Measurements from ENCODE around the gene PRCC. TPM values are rescaled to one million over a fixed set of nuclear protein-coding genes. Genes with fewer than 3 reads are reported as not detected.

PRCC gene
- total and polyA plus RNA-seq, 12 donors: 32.1 to 56.9 (median 44.2) TPM

DNA sequence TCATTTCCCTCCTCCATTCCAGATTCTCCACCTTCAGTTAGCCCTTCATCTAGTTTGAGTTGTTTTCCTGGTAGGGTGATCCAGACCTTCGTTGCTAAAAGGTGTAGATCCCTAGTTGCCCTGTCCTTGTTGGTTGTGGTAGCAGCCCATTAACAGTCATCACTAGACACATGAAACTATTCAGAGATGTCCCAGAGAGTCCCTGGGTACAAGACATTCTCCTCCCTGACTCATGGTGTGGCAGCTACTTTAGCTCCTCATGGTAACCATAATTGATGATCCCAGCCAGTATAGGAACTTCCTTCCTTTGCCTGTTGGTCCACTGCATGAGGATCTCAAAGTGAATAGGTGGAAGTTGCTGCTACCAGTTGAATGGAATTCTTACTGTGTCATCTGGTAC lies 55.3 kb downstream of the PRCC start:
- Histone ChIP-seq H3K36me3 (peaks cover 0 to 3% (median 0%) of the 10 kb centered on the region in 9 donors), H3K27me3 (peaks cover 0 to 4% (median 0%) of the 10 kb centered on the region in 7 donors), H3K27ac (no peak overlapping the region), H3K4me1 (peaks cover 0 to 3% (median 0%) of the 10 kb centered on the region in 9 donors), H3K4me3 (no peak overlapping the region), H3K9me3 (no peaks in the 10 kb centered on the region)
- no peak for ATAC-seq
- 75 to 85% methylated on average over 1 of the region's 1 CpG for WGBS, 2 donors
- intact Hi-C loops (cut with DNase I): no loop called here
- no peak for DNase-seq
- TF ChIP-seq, protein P1, sequence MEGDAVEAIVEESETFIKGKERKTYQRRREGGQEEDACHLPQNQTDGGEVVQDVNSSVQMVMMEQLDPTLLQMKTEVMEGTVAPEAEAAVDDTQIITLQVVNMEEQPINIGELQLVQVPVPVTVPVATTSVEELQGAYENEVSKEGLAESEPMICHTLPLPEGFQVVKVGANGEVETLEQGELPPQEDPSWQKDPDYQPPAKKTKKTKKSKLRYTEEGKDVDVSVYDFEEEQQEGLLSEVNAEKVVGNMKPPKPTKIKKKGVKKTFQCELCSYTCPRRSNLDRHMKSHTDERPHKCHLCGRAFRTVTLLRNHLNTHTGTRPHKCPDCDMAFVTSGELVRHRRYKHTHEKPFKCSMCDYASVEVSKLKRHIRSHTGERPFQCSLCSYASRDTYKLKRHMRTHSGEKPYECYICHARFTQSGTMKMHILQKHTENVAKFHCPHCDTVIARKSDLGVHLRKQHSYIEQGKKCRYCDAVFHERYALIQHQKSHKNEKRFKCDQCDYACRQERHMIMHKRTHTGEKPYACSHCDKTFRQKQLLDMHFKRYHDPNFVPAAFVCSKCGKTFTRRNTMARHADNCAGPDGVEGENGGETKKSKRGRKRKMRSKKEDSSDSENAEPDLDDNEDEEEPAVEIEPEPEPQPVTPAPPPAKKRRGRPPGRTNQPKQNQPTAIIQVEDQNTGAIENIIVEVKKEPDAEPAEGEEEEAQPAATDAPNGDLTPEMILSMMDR (IDR thresholded peaks at IDR 0.05): no peak

DNA sequence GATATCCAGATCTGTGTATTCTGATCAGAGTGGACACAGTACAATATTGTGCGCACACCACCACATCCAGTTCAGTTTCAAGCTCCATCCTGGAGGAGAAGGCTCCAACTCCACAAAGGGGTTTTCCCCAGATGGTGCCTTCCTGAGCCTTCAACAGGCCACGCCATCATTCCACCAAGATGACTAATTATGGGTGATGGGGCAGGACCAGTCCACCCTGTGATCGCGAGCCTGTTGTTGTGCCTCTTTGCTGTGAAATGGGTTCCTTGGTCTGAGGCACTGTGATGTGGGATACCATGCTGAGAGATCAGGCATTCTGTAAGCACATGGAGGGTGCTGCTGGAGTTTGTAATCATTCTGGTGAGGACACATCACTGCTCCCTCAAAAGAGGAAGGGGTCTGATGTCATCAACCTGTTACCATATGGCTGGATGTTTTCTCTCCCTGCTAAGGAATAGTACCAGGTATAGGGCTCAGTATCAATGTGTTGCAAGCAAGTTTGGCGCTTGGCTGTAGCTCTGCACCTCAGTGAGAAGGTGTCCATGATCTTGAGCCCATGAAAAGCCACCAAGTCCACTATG lies 56.0 kb downstream of the PRCC start:
- TF ChIP-seq, protein P1 (IDR thresholded peaks at IDR 0.05): no peak
- H3K27me3 ChIP-seq: peaks cover 0 to 4% (median 0%) of the 10 kb centered on the region in 7 donors
- peaks cover 0 to 3% (median 0%) of the 10 kb centered on the region in 9 donors for H3K36me3 ChIP-seq
- WGBS, 2 donors: 89 to 93% methylated on average over 5 of the region's 5 CpGs
- H3K27ac ChIP-seq: no peak overlapping the region
- no peaks in the 10 kb centered on the region for H3K4me1 ChIP-seq
- DNase-seq (no peak), ATAC-seq (no peak)
- no peaks in the 10 kb centered on the region for H3K9me3 ChIP-seq
- intact Hi-C loops (cut with DNase I): no loop called here
- H3K4me3 ChIP-seq: no peak overlapping the region

DNA sequence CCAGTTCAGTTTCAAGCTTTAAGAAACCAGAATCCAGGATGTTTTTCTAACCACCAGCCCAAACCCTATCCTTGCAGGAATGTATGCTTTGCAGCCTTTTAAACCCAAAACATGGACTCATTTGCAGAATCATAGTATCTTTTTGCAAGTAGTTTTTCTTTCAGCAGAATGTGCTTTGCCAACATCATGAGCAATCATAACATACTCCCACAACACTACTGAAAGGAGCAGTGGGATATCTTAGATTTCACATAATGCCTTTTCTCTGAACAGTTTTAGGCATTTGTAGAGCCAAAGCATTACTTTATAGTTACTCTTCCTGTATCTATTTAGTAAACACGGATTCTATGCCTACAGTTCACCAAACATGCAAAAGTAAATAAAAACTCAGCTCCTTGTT lies 59.3 kb downstream of the PRCC start:
- Histone ChIP-seq H3K27ac (no peak overlapping the region), H3K4me3 (no peak overlapping the region), H3K27me3 (peaks cover 0 to 7% (median 0%) of the 10 kb centered on the region in 7 donors), H3K36me3 (no peaks in the 10 kb centered on the region), H3K9me3 (no peaks in the 10 kb centered on the region), H3K4me1 (no peaks in the 10 kb centered on the region)
- TF ChIP-seq, protein P1 (IDR thresholded peaks at IDR 0.05): no peak
- 59 to 73% methylated on average over 1 of the region's 1 CpG for WGBS, 2 donors
- no peak for ATAC-seq
- no peak for DNase-seq
- intact Hi-C loops (cut with DNase I): no loop called here

DNA sequence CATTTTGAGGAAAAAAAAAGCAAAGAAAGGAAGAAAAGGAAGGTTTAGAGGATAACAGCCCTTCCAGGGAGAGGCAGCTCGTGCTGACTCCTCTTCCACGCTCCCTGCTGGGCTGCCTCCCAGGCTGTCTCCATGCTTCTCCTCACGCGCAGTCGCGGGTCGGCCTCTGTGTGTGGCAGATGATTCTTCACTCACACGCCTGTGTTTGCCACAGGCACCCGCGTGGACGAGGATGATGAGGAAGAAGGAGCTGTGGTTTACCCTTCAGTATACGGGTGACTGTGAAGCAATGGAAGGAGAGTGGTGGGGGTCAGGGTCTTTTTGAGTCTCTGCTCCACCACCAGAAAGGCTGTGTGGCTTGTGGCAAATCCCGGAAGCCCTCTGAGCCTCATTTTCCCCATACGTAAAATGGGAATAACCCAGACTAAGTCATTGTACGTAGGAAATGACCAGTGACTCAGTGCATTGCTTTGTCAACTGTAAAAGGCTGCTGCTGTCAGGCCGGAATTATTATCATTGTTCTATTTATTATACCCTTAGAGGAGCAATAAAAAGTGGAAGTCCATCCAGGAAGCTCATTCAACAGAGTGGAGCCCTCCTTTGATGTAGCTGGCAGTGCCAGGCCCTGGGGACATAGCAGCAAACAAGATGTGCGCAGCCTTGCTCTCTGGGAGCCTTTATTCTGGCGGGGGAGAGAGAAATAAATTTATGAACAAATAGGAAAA lies 61.2 kb downstream of the PRCC start:
- H3K27ac ChIP-seq: no peak overlapping the region
- WGBS, 2 donors: 76 to 77% methylated on average over 18 of the region's 18 CpGs
- DNase-seq (no peak), ATAC-seq (no peak)
- H3K36me3 ChIP-seq: no peaks in the 10 kb centered on the region
- no peaks in the 10 kb centered on the region for H3K9me3 ChIP-seq
- no peak overlapping the region for H3K4me3 ChIP-seq
- peaks cover 0 to 7% (median 0%) of the 10 kb centered on the region in 7 donors for H3K27me3 ChIP-seq
- H3K4me1 ChIP-seq: no peaks in the 10 kb centered on the region
- TF ChIP-seq, protein P1 (IDR thresholded peaks at IDR 0.05): no peak
- intact Hi-C loops (cut with DNase I): no loop called here

Measured in heart right ventricle (tissue), 16 donors.